Astrocyte of the spinal cord (primary cell): ENCODE data around the gene P2RY8.

Experiments used
- DNase-seq: peaks from one replicate; pipeline ENCODE4 v3.0.0; 2011; ENCODE audit warnings: low read depth, low spot score
- H3K4me3 ChIP-seq: 2 replicates; pipeline ENCODE4 v1.5.1; 2011; ENCODE audit warnings: low read depth, mild to moderate bottlenecking, low read length, moderate library complexity
- in situ Hi-C: cut with HindIII; loops from 2 replicates; pipeline ENCODE4 v1.10.0; 2017; ENCODE audit warnings: low sequenced_read_pairs
- TF ChIP-seq, protein P1 (sequence below): IDR thresholded peaks from 2 replicates; pipeline ENCODE4 v1.5.1; 2012; ENCODE audit warnings: low read depth, mild to moderate bottlenecking, low read length, inconsistent platforms

Gene P2RY8

GRCh38 chrX:1529328-1529727 lies 7.7 kb downstream of the P2RY8 start:
- TF ChIP-seq, protein P1, sequence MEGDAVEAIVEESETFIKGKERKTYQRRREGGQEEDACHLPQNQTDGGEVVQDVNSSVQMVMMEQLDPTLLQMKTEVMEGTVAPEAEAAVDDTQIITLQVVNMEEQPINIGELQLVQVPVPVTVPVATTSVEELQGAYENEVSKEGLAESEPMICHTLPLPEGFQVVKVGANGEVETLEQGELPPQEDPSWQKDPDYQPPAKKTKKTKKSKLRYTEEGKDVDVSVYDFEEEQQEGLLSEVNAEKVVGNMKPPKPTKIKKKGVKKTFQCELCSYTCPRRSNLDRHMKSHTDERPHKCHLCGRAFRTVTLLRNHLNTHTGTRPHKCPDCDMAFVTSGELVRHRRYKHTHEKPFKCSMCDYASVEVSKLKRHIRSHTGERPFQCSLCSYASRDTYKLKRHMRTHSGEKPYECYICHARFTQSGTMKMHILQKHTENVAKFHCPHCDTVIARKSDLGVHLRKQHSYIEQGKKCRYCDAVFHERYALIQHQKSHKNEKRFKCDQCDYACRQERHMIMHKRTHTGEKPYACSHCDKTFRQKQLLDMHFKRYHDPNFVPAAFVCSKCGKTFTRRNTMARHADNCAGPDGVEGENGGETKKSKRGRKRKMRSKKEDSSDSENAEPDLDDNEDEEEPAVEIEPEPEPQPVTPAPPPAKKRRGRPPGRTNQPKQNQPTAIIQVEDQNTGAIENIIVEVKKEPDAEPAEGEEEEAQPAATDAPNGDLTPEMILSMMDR = no peak
- no peak for DNase-seq
- H3K4me3 ChIP-seq = no peak overlapping the region
- in situ Hi-C loops = no loop called here

- no peak overlapping the region for H3K4me3 ChIP-seq
- TF ChIP-seq, protein P1 = no peak
- DNase-seq = no peak
- in situ Hi-C loops = no loop called here
These were observed 8.1 kb downstream of the P2RY8 start for GRCh38 chrX:1528884-1529203.

DNA sequence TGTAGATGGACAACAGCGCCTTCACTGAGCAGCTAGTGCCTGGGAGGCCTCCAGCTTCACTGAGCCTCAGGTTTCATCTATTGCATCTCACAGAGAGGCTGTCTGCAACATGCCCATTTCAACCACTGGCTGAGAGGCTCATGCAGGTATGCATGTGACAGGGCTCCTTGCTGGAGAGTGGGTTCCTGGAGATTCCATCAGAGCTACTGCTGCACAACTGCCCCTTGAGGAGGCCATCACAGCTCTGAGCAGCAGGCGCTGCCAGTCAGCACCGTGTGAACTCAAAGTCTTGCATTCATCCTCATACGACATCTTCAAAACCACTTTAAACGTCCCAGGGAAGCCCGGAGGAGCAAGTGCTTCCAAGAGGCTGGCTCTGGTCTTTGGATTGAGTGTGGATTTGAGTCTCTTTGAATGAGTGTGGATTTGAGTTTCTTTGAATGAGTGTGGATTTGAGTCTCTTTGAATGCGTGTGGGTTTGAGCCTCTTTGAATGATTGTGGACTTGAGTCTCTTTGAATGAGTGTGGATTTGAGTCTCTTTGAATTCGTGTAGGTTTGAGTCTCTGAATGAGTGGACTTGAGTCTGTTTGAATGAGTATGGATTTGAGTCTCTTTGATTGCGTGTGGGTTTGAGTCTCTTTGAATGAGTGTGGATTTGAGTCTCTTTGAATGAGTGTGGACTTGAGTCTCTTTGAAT lies 8.7 kb downstream of the P2RY8 start:
- no peak for DNase-seq
- in situ Hi-C loops = no loop called here
- no peak overlapping the region for H3K4me3 ChIP-seq
- TF ChIP-seq, protein P1 = no peak

DNA sequence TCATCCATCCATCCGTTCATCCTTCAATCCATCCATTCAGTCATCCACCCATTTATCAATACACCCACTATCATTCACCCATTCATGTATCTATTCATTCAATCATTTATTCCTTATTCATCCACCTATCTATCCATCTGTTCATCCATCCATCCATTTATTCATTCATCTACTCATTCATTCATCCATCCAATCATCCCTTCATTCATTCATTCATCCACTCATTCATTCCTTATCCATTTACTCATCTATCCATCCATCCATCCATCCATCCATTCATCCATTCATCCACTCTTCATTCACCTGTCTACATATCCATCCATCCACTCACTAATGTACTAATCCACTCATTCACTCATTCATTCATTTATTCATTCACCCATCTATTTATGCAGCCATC lies 9.5 kb downstream of the P2RY8 start:
- no peak overlapping the region for H3K4me3 ChIP-seq
- no peak for DNase-seq
- TF ChIP-seq, protein P1 = no peak
- in situ Hi-C loops = no loop called here

DNA sequence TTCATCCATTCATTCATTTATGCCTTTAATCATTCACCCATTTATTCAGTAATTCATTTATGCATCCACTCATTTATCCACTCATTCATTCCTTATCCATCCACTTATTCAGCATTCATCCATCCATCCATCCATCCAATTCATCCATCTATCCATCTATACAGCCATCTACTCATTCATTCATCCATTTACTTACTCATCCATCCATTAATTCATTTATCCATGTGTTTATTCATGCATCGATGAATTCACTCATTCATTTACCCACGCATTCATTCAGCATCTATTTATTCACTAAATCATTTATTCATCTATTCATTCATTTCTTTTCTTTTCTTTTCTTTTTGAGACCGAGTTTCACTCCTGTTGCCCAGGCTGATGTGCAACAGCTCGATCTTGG lies 10.4 kb downstream of the P2RY8 start:
- in situ Hi-C loops = no loop called here
- TF ChIP-seq, protein P1 = no peak

DNA sequence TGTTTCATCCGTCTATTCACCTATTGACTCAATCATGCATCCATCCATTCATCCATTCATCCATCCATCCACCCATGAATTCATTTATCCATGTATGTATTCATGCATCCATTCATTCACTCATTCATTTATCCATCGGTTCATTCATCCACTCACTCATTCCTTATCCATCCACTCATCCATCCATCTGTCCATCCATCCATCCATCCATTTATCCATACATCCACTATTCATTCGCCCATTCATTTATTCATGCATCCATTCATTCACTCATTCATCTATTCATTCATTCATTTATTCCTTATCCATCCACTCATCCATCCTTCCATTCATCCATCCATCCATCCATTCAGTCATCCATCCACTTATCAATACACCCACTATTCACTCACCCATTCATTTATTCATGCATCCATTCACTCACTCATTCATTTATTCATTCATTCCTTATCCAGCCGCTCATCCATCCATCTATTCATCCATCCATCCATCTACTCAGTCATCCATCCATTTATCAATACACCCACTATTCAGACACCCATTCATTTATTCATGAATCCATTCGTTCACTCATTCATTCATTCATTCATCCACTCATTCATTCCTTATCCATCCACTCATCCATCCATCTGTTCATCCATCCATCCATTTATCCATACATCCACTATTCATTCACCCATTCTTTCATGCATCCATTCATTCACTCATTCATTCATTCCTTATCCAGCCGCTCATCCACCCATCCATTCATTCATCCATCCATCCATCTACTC lies 11.2 kb downstream of the P2RY8 start:
- in situ Hi-C loops = no loop called here
- DNase-seq = no peak
- TF ChIP-seq, protein P1 = no peak
- no peak overlapping the region for H3K4me3 ChIP-seq

More for the DNA sequence above, 10.4 kb downstream of the P2RY8 start:
- no peak for DNase-seq
- H3K4me3 ChIP-seq = no peak overlapping the region
